Iris pigment epithelial cell (primary cell): ENCODE results near the gene NAALADL2.
"Not testable (repeated sequence)": the region's sequence is repeated elsewhere in the genome, so short reads cannot be mapped to it uniquely, and the experiment has no call there.

Experiments
- DNase-seq: peaks from one replicate; pipeline ENCODE4 v3.0.0-alpha.2; 2011; ENCODE audit warnings: low read depth

Gene NAALADL2

DNA sequence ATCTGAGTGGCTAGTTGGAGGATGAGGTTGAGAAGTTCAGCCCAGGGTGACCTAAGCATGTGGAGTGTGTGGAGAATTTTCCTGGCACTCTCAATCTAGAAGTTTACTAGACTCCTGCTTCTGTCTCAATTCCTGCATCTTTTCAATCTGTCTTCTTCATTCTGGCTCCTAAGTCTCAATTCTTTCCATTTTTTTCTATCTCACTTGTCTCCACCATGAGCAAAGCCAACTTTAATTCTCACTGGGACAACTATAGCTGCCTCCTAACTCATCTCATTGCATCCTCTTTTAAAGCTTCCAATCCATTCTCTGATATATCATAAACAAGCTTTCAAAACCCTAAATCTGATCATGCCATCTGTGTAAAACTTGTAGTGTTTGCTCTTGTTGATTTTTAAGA, 569.3 kb downstream of the NAALADL2 start:
- DNase-seq, result no peak

DNA sequence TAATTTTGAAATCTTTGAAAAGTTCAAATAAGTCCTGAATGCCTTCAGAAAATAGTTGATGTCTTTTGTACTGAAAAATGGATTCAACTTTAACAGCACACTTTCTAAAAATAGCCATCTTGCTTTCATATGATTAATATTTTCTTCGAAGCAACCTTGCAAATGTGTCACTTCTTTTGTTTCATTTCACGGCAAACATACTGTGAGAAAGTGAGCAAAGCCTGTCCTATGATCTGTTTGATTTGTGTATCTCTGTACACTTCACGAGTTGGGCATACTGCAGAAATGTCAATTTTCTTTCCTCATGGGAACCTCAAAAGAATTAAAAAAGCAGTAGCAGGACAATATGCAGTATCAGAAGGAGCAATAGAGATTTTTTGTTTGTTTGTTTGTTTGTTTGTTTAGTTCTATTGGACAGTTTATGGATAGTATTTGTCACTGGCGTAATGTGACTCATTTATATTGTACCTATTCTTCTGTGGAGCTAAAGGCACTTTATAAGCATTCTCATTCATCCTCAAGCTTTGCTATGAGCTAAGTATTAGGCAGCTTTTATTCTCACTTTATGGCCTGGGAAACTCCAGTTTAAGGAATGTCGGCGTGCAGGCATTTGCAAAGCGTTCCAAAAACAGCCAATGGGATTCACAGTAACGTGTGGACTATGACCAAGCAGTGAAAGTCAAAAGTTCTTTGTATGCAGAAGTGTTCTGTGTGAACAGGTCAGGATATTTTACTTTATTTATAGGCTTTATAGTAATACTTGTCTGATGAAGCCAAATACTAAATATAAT, 572.0 kb downstream of the NAALADL2 start:
- peak; percentile 32 for DNase-seq

DNA sequence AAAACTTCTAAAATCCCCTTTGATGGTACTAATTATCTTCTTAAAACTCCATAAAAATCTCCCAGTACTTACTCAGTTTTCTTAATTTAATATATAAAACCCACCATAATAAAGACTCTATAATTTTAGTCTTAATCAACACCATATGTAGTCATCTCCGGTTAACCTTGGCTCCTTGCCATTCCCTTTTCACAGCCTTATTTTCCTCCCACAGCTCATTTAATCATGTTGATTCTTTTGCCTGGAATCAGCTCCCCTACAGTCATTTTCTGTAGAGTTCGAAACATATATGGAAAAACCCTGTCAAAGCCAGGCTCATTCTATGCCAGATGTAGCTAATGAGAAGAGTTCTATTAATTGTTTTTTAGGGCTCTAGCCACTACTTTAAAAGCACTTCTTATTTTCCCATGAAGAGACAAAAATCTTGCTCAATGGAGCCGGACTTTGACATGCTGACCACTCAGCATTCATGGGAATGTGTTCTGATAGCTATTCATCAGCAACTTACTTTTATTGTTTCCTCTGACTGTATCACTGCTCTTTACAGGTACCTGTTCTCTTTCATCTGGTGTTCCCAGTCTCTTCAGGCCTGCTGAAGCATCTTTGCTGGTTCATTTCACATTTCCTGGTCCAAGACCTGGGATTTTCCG, 573.4 kb downstream of the NAALADL2 start:
- peak; percentile 49 for DNase-seq

DNA sequence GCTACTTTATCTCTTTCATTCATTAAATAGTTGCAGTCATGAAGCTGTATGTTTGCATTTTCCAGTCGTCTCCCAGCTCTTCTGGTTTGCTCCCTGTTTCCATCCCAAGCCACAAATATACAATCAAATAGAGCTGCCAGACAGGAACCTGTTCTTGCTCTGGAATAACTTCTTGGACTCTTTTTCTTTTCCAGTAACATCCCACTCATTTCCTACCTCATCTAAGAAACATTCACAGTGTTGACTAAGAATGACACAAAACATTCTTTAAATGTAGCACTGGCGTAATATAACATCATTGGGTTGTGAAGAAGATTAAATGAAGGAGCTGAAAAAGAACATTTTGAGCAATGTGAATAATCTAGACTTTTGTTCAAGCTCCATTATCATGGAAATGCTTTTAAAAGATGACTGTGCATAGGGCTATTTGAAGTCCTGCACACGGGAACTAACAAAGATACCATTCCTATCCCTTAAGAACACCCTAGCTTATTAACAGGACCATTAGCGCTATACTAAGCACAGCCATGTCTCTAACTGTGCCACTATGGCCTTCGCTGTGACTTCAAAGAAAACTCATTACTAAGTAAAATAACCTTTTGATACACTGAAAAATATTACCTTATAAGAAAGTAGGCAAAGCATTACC, 574.0 kb downstream of the NAALADL2 start:
- peak; percentile 67 for DNase-seq

DNA sequence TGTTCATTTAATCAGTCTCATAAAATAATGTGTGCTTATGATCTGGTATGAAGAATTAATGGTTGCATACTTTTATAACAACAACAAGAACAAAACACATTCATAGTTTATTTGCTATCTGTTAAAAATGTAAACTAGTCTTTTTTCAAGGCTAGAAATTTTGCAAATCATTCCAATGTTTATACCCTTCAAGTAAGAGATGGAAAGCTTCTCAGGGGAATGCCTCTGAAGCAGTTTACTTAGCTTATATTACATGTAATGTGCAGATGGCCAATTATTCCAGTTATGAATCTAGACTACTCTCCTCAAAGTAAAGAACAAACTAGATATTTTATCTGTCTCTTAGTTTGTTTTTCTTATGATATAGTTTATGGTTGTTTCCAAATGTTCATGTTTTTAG, 575.4 kb downstream of the NAALADL2 start:
- no peak for DNase-seq

GRCh38 chr3:175443682-175444081, 584.5 kb downstream of the NAALADL2 start:
- no peak for DNase-seq

GRCh38 chr3:175445741-175446140, 586.6 kb downstream of the NAALADL2 start:
- no peak for DNase-seq

GRCh38 chr3:175447521-175447920, 588.4 kb downstream of the NAALADL2 start:
- DNase-seq, result no peak

GRCh38 chr3:175453361-175453760, 594.2 kb downstream of the NAALADL2 start:
- no peak for DNase-seq

DNA sequence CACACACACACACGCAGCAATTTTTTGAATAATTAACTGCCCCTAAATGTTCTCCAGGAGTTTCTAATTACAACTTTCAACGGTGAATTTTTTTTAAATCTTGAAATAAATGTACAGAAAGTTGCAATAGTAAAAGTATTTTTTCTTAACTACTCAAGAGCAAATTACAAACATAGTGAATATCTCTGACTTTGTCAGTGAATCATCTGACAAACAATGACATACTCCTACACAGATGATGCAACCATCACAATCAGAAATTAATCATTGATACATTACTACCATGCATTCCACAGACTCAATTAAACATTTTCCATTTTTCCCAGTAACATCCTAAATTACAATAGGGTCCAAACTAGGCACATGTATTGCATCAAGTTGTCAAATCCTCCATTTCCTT, 597.3 kb downstream of the NAALADL2 start:
- DNase-seq, result peak; percentile 31

- no peak for DNase-seq
Measured at GRCh38 chr3:175457301-175457700, 598.2 kb downstream of the NAALADL2 start.

DNA sequence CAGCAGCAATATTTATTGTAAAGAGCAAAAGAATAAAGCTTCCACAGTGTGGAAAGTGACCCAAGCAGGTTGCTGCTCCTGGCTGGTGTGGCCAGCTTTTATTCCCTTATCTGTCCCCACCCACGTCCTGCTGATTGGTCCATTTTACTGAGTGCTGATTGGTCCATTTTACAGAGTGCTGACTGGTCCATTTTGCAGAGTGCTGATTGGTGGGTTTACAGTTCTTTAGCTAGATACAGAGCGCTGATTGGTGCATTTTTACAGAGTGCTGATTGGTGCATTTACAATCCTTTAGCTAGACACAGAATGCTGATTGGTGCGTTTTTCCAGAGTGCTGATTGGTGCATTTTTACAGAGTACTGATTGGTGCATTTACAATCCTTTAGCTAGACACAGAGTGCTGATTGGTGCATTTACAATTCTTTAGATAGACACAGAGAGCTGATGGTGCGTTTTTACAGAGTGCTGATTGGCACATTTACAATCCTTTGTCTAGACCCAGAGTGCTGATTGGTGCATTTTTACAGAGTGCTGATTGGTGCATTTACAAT, 601.8 kb downstream of the NAALADL2 start:
- not testable (repeated sequence) for DNase-seq

DNA sequence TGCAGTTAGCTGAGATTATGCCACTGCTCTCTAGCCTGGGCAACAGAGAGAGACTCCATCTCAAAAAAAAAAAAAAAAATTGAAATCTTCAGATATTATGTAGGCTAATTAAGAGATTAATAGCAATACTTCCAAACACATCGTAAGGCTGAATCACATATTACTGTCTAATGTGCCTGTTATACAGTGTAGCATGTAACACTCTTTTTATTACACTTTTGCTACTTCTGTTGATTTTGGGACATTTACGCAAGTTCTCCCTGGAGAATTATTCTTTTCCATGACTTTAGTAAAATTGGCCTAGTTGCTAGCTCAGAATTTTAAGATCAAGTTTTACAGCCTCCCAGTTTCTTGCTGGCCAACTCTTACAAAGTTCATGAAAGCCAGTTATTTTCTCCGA, 605.2 kb downstream of the NAALADL2 start:
- no peak for DNase-seq

DNA sequence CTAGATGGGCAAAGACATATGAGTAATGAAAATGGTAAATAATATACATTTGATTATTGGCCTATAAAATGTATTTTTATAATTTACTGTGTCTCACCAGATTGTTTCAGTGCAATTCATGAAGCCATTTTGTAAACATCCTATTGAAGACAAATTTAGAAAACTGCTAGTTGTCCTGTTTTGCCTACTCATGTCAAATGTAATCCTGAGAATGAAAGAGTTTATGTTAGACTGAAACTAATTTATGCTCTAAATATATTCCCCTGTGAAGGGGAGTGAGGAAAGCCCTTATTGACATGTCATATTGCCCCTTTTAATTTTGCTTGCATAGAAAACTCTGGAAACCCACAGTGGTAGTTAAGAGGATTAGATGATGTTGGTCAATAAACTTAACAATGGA, 610.0 kb downstream of the NAALADL2 start:
- DNase-seq, result no peak

- no peak for DNase-seq
Measured at GRCh38 chr3:175475765-175476164, 616.6 kb downstream of the NAALADL2 start.

DNA sequence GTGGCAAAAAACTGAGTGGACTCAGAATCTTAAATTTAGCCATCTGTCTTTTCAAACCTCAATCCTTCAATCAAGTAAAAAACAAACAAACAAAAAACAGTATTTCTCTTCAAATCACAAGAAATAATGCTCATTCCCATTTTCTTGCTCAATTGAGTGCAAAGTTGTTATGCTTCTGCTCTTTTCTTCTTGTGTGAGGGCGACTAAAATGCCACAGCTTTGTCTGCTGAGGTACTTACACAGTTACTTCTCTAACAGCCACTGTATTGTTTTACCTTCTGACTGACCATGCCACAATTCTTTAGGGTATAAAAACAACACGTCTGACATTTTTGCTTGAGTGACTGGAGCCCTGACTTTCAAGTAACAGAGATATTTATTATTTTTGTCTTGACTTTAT, 617.4 kb downstream of the NAALADL2 start:
- DNase-seq, result no peak

GRCh38 chr3:175477651-175478224, 618.6 kb downstream of the NAALADL2 start:
- DNase-seq, result no peak

- DNase-seq, result no peak
Measured at GRCh38 chr3:175478301-175478700, 619.2 kb downstream of the NAALADL2 start.

DNA sequence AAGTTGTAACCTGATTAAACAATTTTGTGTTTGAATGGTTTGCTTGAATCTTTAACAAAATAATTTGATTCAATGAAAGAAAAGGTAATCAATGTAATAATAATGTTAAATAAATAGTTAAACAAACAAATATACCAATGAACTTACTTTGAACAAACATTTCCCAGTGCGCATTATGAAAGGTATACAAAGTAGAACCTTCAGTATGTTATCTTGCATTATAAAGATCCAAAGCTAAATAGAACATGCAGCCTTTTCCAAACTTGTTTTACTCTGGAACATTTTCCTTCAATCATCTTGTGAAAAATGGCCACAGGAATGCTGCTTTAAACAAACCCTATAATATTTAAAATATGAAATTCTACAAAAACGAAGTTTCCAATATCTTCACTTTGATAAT, 620.0 kb downstream of the NAALADL2 start:
- DNase-seq, result no peak

GRCh38 chr3:175479800-175480199, 620.7 kb downstream of the NAALADL2 start:
- DNase-seq, result no peak

GRCh38 chr3:175484666-175485065, 625.5 kb downstream of the NAALADL2 start:
- no peak for DNase-seq

- DNase-seq, result no peak
Measured at GRCh38 chr3:175485436-175485835, 626.3 kb downstream of the NAALADL2 start.

GRCh38 chr3:175486255-175486654, 627.1 kb downstream of the NAALADL2 start:
- DNase-seq, result no peak
